Endodermal cell (in vitro differentiated cells): Measurements from ENCODE around the gene STAMBPL1. TPM values are rescaled to one million over a fixed set of nuclear protein-coding genes. Genes with fewer than 3 reads are reported as not detected.
"Not testable (repeated sequence)": the region's sequence is repeated elsewhere in the genome, so short reads cannot be mapped to it uniquely, and the experiment has no call there.

ENCODE experiments used
- DNase-seq: peaks from one replicate; pipeline ENCODE4 v3.0.0-alpha.2; 2017
- H3K27ac ChIP-seq: 2 replicates; pipeline ENCODE4 v1.5.1; 2013; ENCODE audit warnings: mild to moderate bottlenecking, low read depth, low read length, moderate library complexity
- H3K27me3 ChIP-seq: 2 replicates; pipeline ENCODE4 v1.6.1; 2013; ENCODE audit warnings: mild to moderate bottlenecking, low read length, moderate library complexity; ENCODE audit not compliant: insufficient read depth, control insufficient read depth, poor library complexity, severe bottlenecking
- H3K36me3 ChIP-seq: 2 replicates; pipeline ENCODE4 v1.7.0; 2013; ENCODE audit warnings: mild to moderate bottlenecking, low read length, moderate library complexity; ENCODE audit not compliant: control insufficient read depth, insufficient read depth
- H3K4me1 ChIP-seq: one replicate; pipeline ENCODE4 v1.7.0; 2013; ENCODE audit warnings: low read length; ENCODE audit not compliant: control insufficient read depth, insufficient read depth
- H3K4me3 ChIP-seq: 2 replicates; pipeline ENCODE4 v1.5.1; 2013; ENCODE audit warnings: mild to moderate bottlenecking, low read length, moderate library complexity
- H3K9ac ChIP-seq: 2 replicates; pipeline ENCODE4 v1.6.1; 2013; ENCODE audit warnings: mild to moderate bottlenecking, low read length, moderate library complexity; ENCODE audit not compliant: poor library complexity, severe bottlenecking; ENCODE audit errors: extremely low read depth
- H3K9me3 ChIP-seq: 2 replicates; pipeline ENCODE4 v1.6.1; 2013; ENCODE audit warnings: mild to moderate bottlenecking, low read length, moderate library complexity; ENCODE audit not compliant: control insufficient read depth
- H3K27ac Mint-ChIP-seq: 2 replicates; pipeline ENCODE4 v1.8.0; 2020; ENCODE audit warnings: mixed read lengths
- H3K27me3 Mint-ChIP-seq: 2 replicates; pipeline ENCODE4 v1.8.0; 2021; ENCODE audit warnings: mild to moderate bottlenecking, mixed read lengths; ENCODE audit not compliant: insufficient read depth
- H3K36me3 Mint-ChIP-seq: 2 replicates; pipeline ENCODE4 v1.8.0; 2020; ENCODE audit warnings: low read depth, mixed read lengths
- H3K4me1 Mint-ChIP-seq: 2 replicates; pipeline ENCODE4 v1.8.0; 2020; ENCODE audit warnings: mixed read lengths
- H3K4me3 Mint-ChIP-seq: 2 replicates; pipeline ENCODE4 v1.8.0; 2020; ENCODE audit warnings: mild to moderate bottlenecking, moderate library complexity, mixed read lengths
- H3K9me3 Mint-ChIP-seq: 2 replicates; pipeline ENCODE4 v1.8.0; 2020; ENCODE audit warnings: mild to moderate bottlenecking, mixed read lengths
- WGBS, 2 experiments: methylation state at CpG; one replicate each; pipeline versions ENCODE4 v1.1.5 to v1.1.7; 2013; ENCODE audit warnings: missing lambda C conversion rate in 2 of 2, mixed read lengths in 1 of 2; ENCODE audit not compliant: insufficient coverage in 1 of 2, insufficient read length in 1 of 2; 5-methylcytosine and 5-hydroxymethylcytosine counted together
- total RNA-seq, 2 donors: library from RNA; stranded (reverse); fragmentation: NEBNext Ultra II Directional in 1 of 2; extraction: Animal tissue kit (Norgen Biotek cat#: 25700) in 1 of 2; gene quantifications; 2 replicates in 1 of 2; 3 replicates in 1 of 2; pipeline ENCODE4 v1.2.1, GENCODE V29; 2021
- TF ChIP-seq, protein P1 (sequence below): fragments of 200-600 bp; sonication (generic); conservative IDR thresholded peaks from 2 replicates; pipeline ENCODE4 v1.5.0; 2021; ENCODE audit warnings: antibody characterized with exemption, mild to moderate bottlenecking

The STAMBPL1 gene
- total RNA-seq, 2 donors from 2014 or later, result 1.2 to 4.1 TPM

DNA sequence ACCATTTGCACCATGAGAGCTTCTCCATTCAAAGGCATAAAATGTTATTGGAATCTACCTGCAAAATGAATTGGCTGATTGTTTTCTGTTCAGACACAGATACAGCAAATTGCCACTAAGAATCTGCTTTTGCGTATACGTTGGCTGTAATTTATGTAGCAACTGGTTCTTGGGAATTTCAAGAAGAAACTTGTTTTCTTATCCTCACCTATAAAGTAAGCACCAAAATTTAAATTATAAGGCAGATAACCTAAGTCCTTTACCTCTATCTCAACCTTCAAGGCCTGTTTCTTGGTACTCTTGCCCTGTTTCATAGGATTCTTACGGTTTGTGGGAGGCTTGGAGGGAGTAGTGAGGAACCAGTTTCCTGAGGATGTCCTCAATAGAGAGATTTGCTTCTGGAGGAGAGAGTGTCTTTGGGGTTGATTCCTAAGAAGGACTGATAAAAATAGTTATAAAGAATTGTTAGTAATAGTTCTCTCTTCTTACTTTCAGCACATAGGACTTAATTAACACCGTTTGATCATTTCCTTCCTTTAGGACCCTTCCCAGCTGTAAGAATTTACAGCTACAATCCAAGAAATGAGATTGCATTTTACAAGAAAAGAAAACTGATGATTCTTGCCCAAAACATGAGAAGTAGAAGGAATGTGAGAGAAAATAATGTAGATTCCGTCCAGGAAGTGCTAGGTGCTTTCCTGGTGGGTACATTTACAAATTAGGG is 2.0 kb downstream of the STAMBPL1 start:
- Histone ChIP-seq H3K27me3 (peaks cover 45% of the 10 kb centered on the region), H3K36me3 (no peaks in the 10 kb centered on the region), H3K27ac (no peak overlapping the region), H3K4me1 (no peaks in the 10 kb centered on the region), H3K9me3 (no peaks in the 10 kb centered on the region), H3K4me3 (no peak overlapping the region), H3K9ac (no peak overlapping the region)
- Mint-ChIP-seq H3K4me1 (peaks cover 1% of the 10 kb centered on the region), H3K36me3 (no peaks in the 10 kb centered on the region), H3K27ac (no peak overlapping the region), H3K27me3 (peaks cover 40% of the 10 kb centered on the region), H3K9me3 (no peaks in the 10 kb centered on the region), H3K4me3 (no peak overlapping the region)
- WGBS, 2 experiments, result 85 to 90% methylated on average over 2 to 5 of the region's 5 CpGs
- TF ChIP-seq, protein P1, sequence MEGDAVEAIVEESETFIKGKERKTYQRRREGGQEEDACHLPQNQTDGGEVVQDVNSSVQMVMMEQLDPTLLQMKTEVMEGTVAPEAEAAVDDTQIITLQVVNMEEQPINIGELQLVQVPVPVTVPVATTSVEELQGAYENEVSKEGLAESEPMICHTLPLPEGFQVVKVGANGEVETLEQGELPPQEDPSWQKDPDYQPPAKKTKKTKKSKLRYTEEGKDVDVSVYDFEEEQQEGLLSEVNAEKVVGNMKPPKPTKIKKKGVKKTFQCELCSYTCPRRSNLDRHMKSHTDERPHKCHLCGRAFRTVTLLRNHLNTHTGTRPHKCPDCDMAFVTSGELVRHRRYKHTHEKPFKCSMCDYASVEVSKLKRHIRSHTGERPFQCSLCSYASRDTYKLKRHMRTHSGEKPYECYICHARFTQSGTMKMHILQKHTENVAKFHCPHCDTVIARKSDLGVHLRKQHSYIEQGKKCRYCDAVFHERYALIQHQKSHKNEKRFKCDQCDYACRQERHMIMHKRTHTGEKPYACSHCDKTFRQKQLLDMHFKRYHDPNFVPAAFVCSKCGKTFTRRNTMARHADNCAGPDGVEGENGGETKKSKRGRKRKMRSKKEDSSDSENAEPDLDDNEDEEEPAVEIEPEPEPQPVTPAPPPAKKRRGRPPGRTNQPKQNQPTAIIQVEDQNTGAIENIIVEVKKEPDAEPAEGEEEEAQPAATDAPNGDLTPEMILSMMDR, result no peak
- no peak for DNase-seq

DNA sequence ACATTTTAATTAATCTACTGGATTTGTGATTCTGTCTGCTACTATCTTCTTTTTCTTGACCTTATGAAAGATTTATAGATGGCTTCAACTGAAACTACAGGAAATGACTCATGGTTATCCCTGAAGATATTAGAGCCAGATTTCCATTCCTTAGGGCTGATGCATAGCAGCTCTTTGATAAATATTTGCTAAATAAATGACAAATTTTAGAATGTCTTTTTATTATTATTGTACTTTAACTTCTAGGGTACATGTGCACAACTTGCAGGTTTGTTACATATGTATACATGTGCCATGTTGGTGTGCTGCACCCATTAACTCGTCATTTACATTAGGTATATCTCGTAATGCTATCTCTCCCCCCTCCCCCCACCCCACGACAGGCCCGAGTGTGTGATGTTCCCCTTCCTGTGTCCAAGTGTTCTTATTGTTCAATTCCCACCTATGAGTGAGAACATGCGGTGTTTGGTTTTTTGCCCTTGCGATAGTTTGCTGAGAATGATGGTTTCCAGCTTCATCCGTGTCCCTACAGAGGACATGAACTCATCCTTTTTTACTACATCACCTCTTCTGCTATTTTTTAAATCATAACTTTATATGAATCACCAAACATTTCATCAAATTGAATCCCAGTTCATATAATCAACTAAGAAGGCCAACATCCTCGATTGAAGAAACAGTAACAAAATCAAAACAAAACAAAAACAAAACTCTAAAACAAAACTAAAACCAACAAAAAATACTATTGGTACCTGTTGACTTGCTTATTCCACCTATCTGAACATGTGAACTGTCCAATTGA is 2.8 kb downstream of the STAMBPL1 start:
- H3K9me3 Mint-ChIP-seq, H3K9me3 ChIP-seq, H3K9ac ChIP-seq, H3K4me1 Mint-ChIP-seq, H3K4me3 ChIP-seq, H3K4me1 ChIP-seq, H3K27ac Mint-ChIP-seq, H3K36me3 Mint-ChIP-seq, DNase-seq, H3K4me3 Mint-ChIP-seq, H3K27ac ChIP-seq, H3K36me3 ChIP-seq: not testable (repeated sequence)
- H3K27me3 ChIP-seq, result peaks cover 40% of the 10 kb centered on the region
- H3K27me3 Mint-ChIP-seq, result peaks cover 32% of the 10 kb centered on the region
- WGBS, 2 experiments, result 83% methylated on average over 7 of the region's 8 CpGs; no CpG with 5 or more reads in 1 of the 2 experiments

DNA sequence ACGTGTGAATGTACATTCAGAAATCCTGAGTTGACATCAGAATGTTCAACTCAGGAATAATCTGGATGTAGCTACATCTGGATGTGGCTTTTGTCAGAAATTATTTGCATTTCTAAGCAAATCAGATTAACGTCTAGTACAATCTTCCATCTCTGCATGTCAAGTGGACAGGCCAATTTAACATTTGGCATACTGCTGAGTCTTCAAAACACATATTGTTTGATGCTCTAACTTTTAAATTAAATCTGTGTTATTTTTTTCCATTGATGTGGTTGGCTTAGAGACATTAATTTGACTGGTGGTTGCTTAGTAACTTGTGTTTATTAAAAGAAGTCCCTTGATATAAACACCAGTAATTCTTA is 3.4 kb downstream of the STAMBPL1 start:
- no peak overlapping the region for H3K4me3 Mint-ChIP-seq
- H3K4me3 ChIP-seq, result no peak overlapping the region
- 81 to 90% methylated on average over 2 of the region's 2 CpGs for WGBS, 2 experiments
- peaks cover 27% of the 10 kb centered on the region for H3K27me3 Mint-ChIP-seq
- H3K9me3 Mint-ChIP-seq, result no peaks in the 10 kb centered on the region
- no peaks in the 10 kb centered on the region for H3K4me1 ChIP-seq
- peaks cover 1% of the 10 kb centered on the region for H3K4me1 Mint-ChIP-seq
- no peaks in the 10 kb centered on the region for H3K36me3 Mint-ChIP-seq
- H3K27ac ChIP-seq, result no peak overlapping the region
- peaks cover 40% of the 10 kb centered on the region for H3K27me3 ChIP-seq
- DNase-seq, result no peak
- H3K36me3 ChIP-seq, result no peaks in the 10 kb centered on the region
- no peak overlapping the region for H3K9ac ChIP-seq
- H3K9me3 ChIP-seq, result no peaks in the 10 kb centered on the region
- no peak overlapping the region for H3K27ac Mint-ChIP-seq
- TF ChIP-seq, protein P1, result no peak
